ENCODE results near the gene ARIH2. TPM values are rescaled to one million over a fixed set of nuclear protein-coding genes. Genes with fewer than 3 reads are reported as not detected.

Gene ARIH2
- total RNA-seq, 1 experiment from 2014 or later = 76.8 TPM

DNA sequence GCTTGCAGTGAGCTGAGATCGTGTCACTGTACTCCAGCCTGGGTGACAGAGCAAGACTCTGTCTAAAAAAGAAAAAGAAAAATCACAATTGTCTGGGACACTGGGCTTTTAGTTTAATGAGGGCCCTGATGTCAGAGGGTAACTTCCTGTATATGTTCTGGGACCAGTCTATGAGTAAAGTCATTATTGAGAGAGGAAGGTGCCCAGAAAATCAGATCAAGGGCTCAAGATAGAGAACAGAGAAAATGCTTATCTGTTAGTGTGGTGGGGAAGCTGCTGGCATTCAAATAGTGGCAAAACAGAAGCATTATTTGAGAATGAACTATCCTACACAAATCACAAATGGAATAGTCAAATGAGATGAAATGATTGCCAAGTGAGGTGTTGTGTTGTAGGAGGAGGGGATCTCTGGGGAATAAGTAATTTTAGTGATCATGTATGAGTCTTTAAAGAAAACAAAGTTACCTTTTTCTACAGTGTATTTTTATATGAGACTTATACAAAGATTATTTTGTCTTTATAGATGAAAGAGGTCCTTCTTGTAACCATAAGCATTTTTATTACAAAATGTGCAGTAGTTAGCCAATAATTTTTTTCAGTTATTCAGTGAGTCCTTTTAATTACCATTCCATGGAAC, 13.4 kb downstream of the ARIH2 start:
- TF ChIP-seq, protein P1, sequence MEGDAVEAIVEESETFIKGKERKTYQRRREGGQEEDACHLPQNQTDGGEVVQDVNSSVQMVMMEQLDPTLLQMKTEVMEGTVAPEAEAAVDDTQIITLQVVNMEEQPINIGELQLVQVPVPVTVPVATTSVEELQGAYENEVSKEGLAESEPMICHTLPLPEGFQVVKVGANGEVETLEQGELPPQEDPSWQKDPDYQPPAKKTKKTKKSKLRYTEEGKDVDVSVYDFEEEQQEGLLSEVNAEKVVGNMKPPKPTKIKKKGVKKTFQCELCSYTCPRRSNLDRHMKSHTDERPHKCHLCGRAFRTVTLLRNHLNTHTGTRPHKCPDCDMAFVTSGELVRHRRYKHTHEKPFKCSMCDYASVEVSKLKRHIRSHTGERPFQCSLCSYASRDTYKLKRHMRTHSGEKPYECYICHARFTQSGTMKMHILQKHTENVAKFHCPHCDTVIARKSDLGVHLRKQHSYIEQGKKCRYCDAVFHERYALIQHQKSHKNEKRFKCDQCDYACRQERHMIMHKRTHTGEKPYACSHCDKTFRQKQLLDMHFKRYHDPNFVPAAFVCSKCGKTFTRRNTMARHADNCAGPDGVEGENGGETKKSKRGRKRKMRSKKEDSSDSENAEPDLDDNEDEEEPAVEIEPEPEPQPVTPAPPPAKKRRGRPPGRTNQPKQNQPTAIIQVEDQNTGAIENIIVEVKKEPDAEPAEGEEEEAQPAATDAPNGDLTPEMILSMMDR (conservative IDR thresholded peaks at IDR 0.05; ENCODE audit: low read depth, low read length) = no peak
- TF ChIP-seq EZH2 (IDR thresholded peaks at IDR 0.05; ENCODE audit: borderline replicate concordance, low read depth, low read length, poor library complexity, severe bottlenecking) = no peak
- Histone ChIP-seq H3K4me3 (ENCODE audit: low read depth, low read length, poor library complexity, severe bottlenecking) (no peak overlapping the region), H3K4me1 (ENCODE audit: insufficient read depth, low read length, poor library complexity, severe bottlenecking) (peaks cover 7% of the 10 kb centered on the region), H3K36me3 (ENCODE audit: insufficient read depth, low read length, poor library complexity, severe bottlenecking) (peaks cover 15% of the 10 kb centered on the region), H3K9me3 (ENCODE audit: low read depth, low read length, poor library complexity, severe bottlenecking) (no peaks in the 10 kb centered on the region), H3K27ac (ENCODE audit: low read depth, low read length, poor library complexity, severe bottlenecking) (no peak overlapping the region), H3K27me3 (replicated peaks; ENCODE audit: insufficient read depth, low read depth, low read length, poor library complexity) (no peaks in the 10 kb centered on the region)
- POLR2A ChIA-PET (ENCODE audit: low non-redundant PET) = no interaction called here
- no peak for DNase-seq (ENCODE audit: low spot score)
- CTCF ChIA-PET = no interaction called here
- BruUV-seq (replicated peaks) = no TSS peak
- intact Hi-C loops (cut with micrococcal nuclease; ENCODE audit: unreplicated experiment) = no loop called here

- peaks cover 10% of the 10 kb centered on the region for H3K36me3 ChIP-seq (ENCODE audit: insufficient read depth, low read length, poor library complexity, severe bottlenecking)
- intact Hi-C loops (cut with micrococcal nuclease; ENCODE audit: unreplicated experiment) = no loop called here
- no TSS peak for BruUV-seq (replicated peaks)
- CTCF ChIA-PET = no interaction called here
- DNase-seq (ENCODE audit: low spot score) = no peak
- H3K9me3 ChIP-seq (ENCODE audit: low read depth, low read length, poor library complexity, severe bottlenecking) = no peaks in the 10 kb centered on the region
- no peak overlapping the region for H3K27ac ChIP-seq (ENCODE audit: low read depth, low read length, poor library complexity, severe bottlenecking)
- no peak overlapping the region for H3K4me3 ChIP-seq (ENCODE audit: low read depth, low read length, poor library complexity, severe bottlenecking)
- no peak for TF ChIP-seq EZH2 (IDR thresholded peaks at IDR 0.05; ENCODE audit: borderline replicate concordance, low read depth, low read length, poor library complexity, severe bottlenecking)
- TF ChIP-seq, protein P1 (conservative IDR thresholded peaks at IDR 0.05; ENCODE audit: low read depth, low read length) = no peak
- no peaks in the 10 kb centered on the region for H3K4me1 ChIP-seq (ENCODE audit: insufficient read depth, low read length, poor library complexity, severe bottlenecking)
- no peaks in the 10 kb centered on the region for H3K27me3 ChIP-seq (replicated peaks; ENCODE audit: insufficient read depth, low read depth, low read length, poor library complexity)
- POLR2A ChIA-PET (ENCODE audit: low non-redundant PET) = interaction anchor here (0.5 kb wide), 1 partner anchor 144 kb away, joined by 8 read pairs; no protein-coding TSS in a partner anchor
These were observed 15.8 kb downstream of the ARIH2 start for GRCh38 chr3:48934333-48934991.

- no peaks in the 10 kb centered on the region for H3K27me3 ChIP-seq (replicated peaks; ENCODE audit: insufficient read depth, low read depth, low read length, poor library complexity)
- no peaks in the 10 kb centered on the region for H3K9me3 ChIP-seq (ENCODE audit: low read depth, low read length, poor library complexity, severe bottlenecking)
- TF ChIP-seq EZH2 (IDR thresholded peaks at IDR 0.05; ENCODE audit: borderline replicate concordance, low read depth, low read length, poor library complexity, severe bottlenecking) = no peak
- TF ChIP-seq, protein P1 (conservative IDR thresholded peaks at IDR 0.05; ENCODE audit: low read depth, low read length) = no peak
- intact Hi-C loops (cut with micrococcal nuclease; ENCODE audit: unreplicated experiment) = no loop called here
- H3K4me3 ChIP-seq (ENCODE audit: low read depth, low read length, poor library complexity, severe bottlenecking) = no peak overlapping the region
- POLR2A ChIA-PET (ENCODE audit: low non-redundant PET) = no interaction called here
- no peak overlapping the region for H3K27ac ChIP-seq (ENCODE audit: low read depth, low read length, poor library complexity, severe bottlenecking)
- CTCF ChIA-PET = no interaction called here
- no peaks in the 10 kb centered on the region for H3K4me1 ChIP-seq (ENCODE audit: insufficient read depth, low read length, poor library complexity, severe bottlenecking)
- DNase-seq (ENCODE audit: low spot score) = no peak
- H3K36me3 ChIP-seq (ENCODE audit: insufficient read depth, low read length, poor library complexity, severe bottlenecking) = peaks cover 10% of the 10 kb centered on the region
- BruUV-seq (replicated peaks) = no TSS peak
These were observed 16.9 kb downstream of the ARIH2 start for GRCh38 chr3:48935530-48935929.
